Stimulated activated CD4-positive, alpha-beta T cell treated with anti-CD3 and anti-CD28 coated beads, Interleukin-1b, Interleukin-23, amount 100 ng/mL, for 24 hours (primary cell): ENCODE measurements around the gene TTC7B.
A peak's percentile ranks its signal among the peaks of the same experiment; 100 is the strongest.

Source experiments
- DNase-seq, 4 experiments: peaks; one replicate each; pipeline ENCODE4 v3.0.0-alpha.2; 2020; ENCODE audit warnings: low read depth in 4 of 4, low spot score in 1 of 4

Gene TTC7B

GRCh38 chr14:90777358-90777757 lies 38.9 kb downstream of the TTC7B start:
- DNase-seq = no peak

GRCh38 chr14:90775441-90775840 lies 40.8 kb downstream of the TTC7B start:
- no peak for DNase-seq

GRCh38 chr14:90774316-90774715 lies 41.9 kb downstream of the TTC7B start:
- DNase-seq = no peak

DNA sequence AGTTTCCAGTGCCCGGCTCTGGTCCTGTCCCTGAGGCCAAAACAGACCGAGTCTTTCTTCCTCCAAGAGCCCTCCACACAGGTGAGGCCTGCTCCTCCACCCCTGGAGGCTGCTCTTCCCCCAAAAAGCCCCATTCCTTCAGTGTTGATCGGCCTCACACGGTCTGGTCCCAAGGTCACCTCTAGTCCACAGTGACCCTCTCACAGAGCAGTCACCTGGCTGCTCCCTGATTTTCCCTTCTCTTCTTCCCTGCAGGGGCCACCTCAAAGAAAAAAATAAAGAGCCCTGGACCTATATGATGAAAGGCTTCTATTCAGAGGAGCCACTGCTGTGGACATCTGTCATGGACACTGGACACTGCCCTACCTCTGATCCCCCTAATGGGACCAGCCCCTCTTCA lies 42.5 kb downstream of the TTC7B start:
- DNase-seq = no peak

GRCh38 chr14:90773196-90773486 lies 43.1 kb downstream of the TTC7B start:
- no peak for DNase-seq

DNA sequence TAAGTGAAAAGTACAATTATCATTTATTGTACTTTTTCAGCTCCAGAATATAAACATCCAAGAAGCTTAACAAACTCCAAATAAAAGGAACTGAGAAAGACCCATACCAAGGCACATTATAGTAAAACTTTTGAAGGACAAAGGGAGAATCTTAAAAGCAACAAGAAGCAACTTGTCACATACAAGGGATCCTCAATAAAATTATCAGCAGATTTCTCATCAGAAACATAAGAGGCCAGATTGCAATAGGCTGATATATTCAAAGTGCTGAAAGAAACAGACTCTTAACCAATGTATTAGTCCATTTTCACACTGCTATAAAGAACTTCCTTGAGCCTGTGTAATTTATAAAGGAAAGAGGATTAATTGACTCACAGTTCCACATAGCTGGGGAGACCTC lies 48.3 kb downstream of the TTC7B start:
- no peak for DNase-seq

GRCh38 chr14:90760591-90761316 lies 55.5 kb downstream of the TTC7B start:
- DNase-seq = no peak

- DNase-seq = no peak
Measured at GRCh38 chr14:90760078-90760444, 56.2 kb downstream of the TTC7B start.

DNA sequence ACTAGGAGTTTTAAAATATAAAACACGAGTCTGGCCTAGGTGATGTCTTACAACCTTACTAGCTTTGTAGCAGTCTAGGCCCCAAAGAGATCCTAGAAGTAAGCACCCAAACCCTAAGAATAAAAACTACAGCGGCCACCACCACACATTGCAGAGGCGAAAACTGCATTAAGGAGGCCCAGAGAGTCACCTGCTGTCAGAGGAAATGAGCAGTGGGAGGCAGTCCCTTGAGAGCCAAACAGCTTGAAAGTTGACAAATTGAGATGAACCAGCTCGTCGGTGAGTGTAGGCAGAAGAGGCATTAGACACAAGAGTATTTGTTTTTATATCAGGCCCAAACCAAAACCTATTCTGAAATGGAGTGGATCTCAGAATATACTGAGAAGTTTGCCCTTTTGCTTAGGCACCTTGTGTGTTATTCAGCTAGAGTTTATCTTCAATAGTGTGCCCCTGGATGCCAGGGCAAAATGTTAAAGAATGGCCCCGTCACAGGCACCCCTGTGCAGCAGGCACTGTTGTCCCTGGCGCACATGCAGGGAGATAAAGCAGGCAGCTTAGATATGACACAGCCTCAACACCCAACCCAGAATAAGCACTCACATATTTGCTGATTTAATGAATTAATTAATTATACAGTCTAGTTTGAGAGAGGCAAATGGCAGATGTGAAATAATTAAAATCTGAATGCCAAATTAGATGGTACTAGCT lies 56.7 kb downstream of the TTC7B start:
- peak in 1 of 4 experiments; percentile 3 for DNase-seq

DNA sequence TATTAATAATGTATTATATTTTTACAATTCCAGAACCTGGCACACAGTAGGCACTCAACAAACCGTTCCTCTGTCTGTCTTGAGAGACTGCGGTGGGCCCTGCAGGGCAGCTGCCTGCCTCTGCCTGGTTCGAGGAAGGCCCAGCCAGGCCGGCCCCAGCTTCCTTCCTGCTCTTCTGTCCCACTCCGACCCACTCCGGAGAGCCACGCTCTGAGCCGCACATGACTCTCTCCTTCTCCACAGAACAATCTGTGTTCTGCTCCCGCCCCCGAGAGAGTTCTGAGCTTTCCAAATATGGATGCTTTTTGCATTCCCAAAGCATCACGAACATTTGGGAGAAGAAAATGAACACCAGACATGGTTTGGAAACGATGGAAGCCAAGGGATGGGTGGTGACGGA lies 57.3 kb downstream of the TTC7B start:
- no peak for DNase-seq

- peak; percentile 88 to 95 (median 90) for DNase-seq
Measured at GRCh38 chr14:90758028-90758889, 58.0 kb downstream of the TTC7B start.

GRCh38 chr14:90757452-90757851 lies 58.8 kb downstream of the TTC7B start:
- DNase-seq = no peak

- no peak for DNase-seq
Measured at GRCh38 chr14:90756755-90757345, 59.4 kb downstream of the TTC7B start.

DNA sequence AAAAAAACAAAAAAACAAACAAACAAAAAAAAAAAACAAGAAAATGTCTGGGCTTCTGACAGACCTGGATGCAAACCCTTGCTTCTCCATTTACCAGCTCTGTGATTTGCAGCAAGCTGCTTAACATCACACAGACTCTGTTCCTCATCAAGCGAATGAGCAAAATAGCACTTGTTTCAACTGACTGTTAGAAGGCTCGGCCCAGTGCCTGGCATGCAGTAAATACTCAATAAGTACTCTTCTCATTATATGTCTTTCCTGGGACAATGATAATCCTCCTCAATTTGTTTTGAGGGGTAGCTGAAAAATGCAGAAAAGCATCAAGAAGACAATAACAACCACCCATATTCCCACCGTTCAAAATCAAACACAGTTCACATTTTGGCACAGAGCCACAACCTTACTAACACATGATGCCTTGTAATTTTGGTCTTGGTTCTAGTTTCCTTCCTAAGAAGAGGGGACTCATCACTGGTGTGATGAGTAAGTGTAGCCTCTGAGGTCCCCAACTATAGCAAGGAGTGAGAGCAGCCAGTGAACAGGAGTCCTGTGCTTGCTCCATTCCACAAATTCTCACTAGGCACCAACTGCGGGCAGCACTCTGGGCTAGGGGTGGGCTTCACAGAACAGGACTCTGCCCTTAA lies 60.4 kb downstream of the TTC7B start:
- no peak for DNase-seq

DNA sequence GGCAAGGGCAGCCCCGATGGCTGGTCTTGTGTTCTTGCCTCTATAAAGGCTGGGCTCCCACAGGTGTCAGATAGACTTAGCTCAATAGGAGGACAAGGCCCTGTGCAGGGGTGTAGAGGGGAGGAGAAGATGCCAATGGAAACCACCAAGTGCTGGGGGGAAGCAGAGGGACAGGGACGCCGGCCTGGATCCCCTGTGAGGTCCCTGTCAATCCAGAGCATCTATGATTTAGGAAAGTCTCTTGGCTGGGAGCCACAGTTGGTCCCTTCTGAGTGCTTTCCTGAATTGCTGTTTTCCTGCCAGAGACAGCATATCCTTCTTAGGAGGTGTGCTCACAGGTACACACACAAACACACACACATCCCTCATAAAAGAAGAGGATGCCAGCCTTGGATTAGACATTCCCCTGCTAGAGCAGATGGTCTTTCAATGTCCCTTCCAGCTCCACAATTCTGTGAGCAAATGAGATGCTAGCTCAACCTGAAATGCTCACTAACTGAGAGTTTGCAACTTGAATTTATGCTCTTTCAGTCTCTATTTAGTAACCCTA lies 62.7 kb downstream of the TTC7B start:
- DNase-seq = no peak

DNA sequence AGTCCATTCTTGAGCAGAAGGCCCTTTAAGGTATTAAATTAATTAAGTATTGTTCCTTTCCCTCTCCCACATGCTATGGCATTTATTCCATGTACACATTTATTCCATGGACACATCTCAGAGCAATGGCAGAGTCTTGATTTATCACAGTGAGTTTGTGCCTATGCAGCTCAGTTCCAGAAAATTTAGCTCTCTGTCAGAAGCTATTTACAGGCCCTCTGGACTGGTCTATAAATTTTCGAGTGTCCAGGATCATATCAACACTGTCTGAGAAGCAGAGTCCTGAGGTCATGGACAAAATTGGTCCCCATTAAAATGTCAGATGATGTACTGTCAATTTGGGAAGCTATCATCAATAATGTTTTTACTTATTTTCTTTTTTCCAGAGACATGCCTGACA lies 65.5 kb downstream of the TTC7B start:
- DNase-seq = no peak

DNA sequence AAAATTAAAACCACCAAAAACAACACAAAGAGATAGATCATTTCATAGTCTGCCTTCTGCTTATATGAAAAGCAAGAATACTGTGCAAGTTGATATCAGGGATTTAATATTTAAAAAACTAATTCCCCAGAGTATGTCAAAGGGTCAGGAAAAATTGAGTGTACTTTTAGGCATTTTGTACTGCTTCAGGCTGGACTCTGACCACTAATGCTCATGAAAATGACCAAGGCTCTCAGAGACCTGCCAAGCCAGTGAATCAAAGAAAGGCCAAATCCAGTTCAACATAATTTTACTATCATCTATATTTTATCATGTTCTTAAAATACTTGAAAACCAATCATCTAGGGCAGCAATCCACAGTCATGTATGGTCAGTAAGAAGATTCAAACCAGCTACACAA lies 66.0 kb downstream of the TTC7B start:
- DNase-seq = no peak

DNA sequence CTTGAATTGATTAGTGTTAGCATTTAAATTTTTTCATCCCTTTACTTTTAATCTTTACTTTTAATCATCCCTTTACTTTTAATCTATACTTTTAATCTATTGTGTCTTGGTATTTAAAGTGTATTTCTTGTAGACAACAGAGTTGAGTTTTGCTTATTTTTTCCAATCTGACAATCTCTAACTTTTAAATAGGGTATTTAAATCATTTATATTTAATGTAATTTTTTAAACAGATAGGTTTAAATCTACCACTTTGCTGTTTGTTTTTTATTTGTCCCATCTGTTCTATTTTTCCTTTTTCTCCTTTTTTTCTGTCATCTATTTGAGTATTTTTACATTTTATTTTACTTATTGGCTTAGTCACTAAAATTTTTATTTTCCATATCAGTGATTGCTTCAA lies 68.3 kb downstream of the TTC7B start:
- no peak for DNase-seq

GRCh38 chr14:90743826-90744225 lies 72.4 kb downstream of the TTC7B start:
- DNase-seq = no peak

DNA sequence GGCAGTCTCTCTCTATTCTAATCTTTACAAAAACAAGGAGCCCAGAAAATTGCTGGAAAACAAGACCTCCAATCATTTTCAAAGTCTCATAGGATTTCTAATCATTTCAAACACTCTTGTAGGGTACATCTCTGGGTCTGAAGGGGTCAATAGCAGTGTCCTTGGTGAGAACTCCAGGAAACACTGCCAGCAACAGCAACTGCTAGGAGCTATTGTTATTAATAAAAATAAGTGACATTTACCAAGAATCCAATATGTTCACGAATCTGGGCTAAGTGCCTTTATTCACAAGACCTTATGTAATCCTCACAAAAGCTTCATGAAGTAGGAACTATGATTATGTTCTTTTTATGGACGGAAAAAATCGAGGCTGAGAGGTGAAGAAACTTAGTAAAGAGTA lies 72.8 kb downstream of the TTC7B start:
- no peak for DNase-seq

DNA sequence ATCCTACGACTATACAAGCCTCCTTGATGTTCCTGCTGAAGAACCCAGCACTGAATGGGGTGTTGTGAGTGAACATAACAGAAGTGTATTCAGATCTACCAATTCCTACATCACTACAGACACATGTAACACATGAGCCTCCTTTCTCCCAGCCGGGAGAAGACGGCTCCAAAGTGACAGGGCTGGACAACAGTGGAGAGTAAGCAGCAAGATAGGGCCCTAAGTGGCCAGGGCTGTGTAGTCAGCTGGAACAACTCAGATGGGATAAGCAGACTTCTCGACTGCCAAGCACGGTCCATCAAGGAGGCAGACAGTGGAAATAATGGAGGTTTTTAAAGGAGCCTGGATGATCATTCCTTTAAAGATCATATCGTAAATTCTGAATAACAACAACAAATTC lies 73.5 kb downstream of the TTC7B start:
- DNase-seq = no peak
